HepG2 (cell line): ENCODE results near the gene QKI. TPM values are rescaled to one million over a fixed set of nuclear protein-coding genes. Genes with fewer than 3 reads are reported as not detected.

ENCODE experiments used
- ATAC-seq: fragments of 200-7000 bp; cut with Tn5 transposase; 3 replicates; pipeline ENCODE4 v1.9.1; 2020; ENCODE audit warnings: mild to moderate bottlenecking, moderate library complexity
- BruUV-seq: library from RNA; stranded (reverse); fragments of 400-500 nt; replicated peaks from 2 replicates; lab custom pipeline; 2021; lab: Mats Ljungman, UMichigan
- CTCF ChIA-PET: fragments of 300-600 bp; formaldehyde crosslinking; extraction: SDS; loops from one replicate; lab custom pipeline; 2021; ENCODE audit warnings: low total read pairs, inconsistent platforms, low intra/inter-chr PET ratio; lab: Yijun Ruan, JAX
- POLR2A ChIA-PET: fragments of 350-600 bp; sonication (Branson Sonifier 250); formaldehyde crosslinking; loops from one replicate; lab custom pipeline; 2020; ENCODE audit warnings: antibody characterized with exemption, inconsistent platforms; lab: Yijun Ruan, JAX
- DNase-seq: peaks from one replicate; pipeline ENCODE4 v3.0.0-alpha.2; 2015; ENCODE audit warnings: low spot score
- FAIRE-seq: peaks from 3 replicates; lab custom pipeline; 2011; peaks lifted over from hg19 to GRCh38; lab: Jason Lieb, UNC
- H2AFZ ChIP-seq: one replicate; pipeline ENCODE4 v1.6.1; 2011; ENCODE audit warnings: low read length, inconsistent platforms
- H3K27ac ChIP-seq: fragments of 300-600 bp; 3 replicates; pipeline ENCODE4 v1.8.0; 2011; ENCODE audit warnings: mixed run types, mild to moderate bottlenecking, mixed read lengths, low read length, inconsistent platforms; ENCODE audit not compliant: insufficient read depth; ENCODE audit errors: extremely low read length
- H3K27me3 ChIP-seq, 2 experiments: fragments of 200-600 bp in 1 of 2; 2 replicates in 1 of 2; 3 replicates in 1 of 2; pipeline versions ENCODE4 v1.6.0 to v1.8.0; 2011; ENCODE audit warnings: low read length in 2 of 2, mild to moderate bottlenecking in 2 of 2, moderate library complexity in 2 of 2, inconsistent platforms in 1 of 2; ENCODE audit not compliant: insufficient read depth in 2 of 2, control insufficient read depth in 1 of 2
- H3K36me3 ChIP-seq, 2 experiments: fragments of 200-600 bp in 1 of 2; replicated peaks in 1 of 2; 2 replicates in 1 of 2; 3 replicates in 1 of 2; pipeline versions ENCODE4 v1.5.1 to v1.8.0; 2011; ENCODE audit warnings: low read length in 2 of 2, inconsistent platforms in 1 of 2; ENCODE audit not compliant: insufficient read depth in 2 of 2, control insufficient read depth in 1 of 2
- H3K4me1 ChIP-seq: 2 replicates; pipeline ENCODE4 v1.5.1; 2012; ENCODE audit warnings: low read length, inconsistent platforms; ENCODE audit not compliant: insufficient read depth
- H3K4me2 ChIP-seq: 2 replicates; pipeline ENCODE4 v1.6.0; 2011; ENCODE audit warnings: low read depth, low read length, inconsistent platforms
- H3K4me3 ChIP-seq, 3 experiments: fragments of 200-600 bp in 1 of 3; sonication (generic), shearing (Covaris generic) in 1 of 3; replicated peaks in 1 of 3; 2 replicates each; pipeline ENCODE4 v1.5.1; 2011 to 2016; ENCODE audit warnings: low read length in 3 of 3, inconsistent platforms in 2 of 3, low read depth in 2 of 3, mild to moderate bottlenecking in 2 of 3, control low read depth in 1 of 3, mixed read lengths in 1 of 3; ENCODE audit not compliant: insufficient read depth in 1 of 3
- H3K79me2 ChIP-seq: one replicate; pipeline ENCODE4 v1.6.1; 2011; ENCODE audit warnings: low read length, inconsistent platforms; ENCODE audit not compliant: insufficient read depth
- H3K9ac ChIP-seq: 2 replicates; pipeline ENCODE4 v1.6.0; 2011; ENCODE audit warnings: mild to moderate bottlenecking, low read depth, low read length, inconsistent platforms; ENCODE audit not compliant: insufficient read depth
- H3K9me3 ChIP-seq: 2 replicates; pipeline ENCODE4 v1.5.1; 2012; ENCODE audit warnings: mild to moderate bottlenecking, low read length
- H4K20me1 ChIP-seq: 2 replicates; pipeline ENCODE4 v1.6.0; 2011; ENCODE audit warnings: inconsistent platforms, mild to moderate bottlenecking, low read length, moderate library complexity; ENCODE audit not compliant: insufficient read depth
- GATAD2A ChIP-seq: IDR thresholded peaks from 2 replicates; pipeline ENCODE4 v1.6.1; 2016
- HDAC2 ChIP-seq: sonication (generic); formaldehyde crosslinking; IDR thresholded peaks from 2 replicates; pipeline ENCODE4 v1.4.0; 2020; ENCODE audit warnings: missing genetic modification reagents
- MAFK ChIP-seq, 2 experiments: IDR thresholded peaks in 1 of 2; conservative IDR thresholded peaks in 1 of 2; 2 replicates each; pipeline ENCODE4 v1.6.1; 2011; ENCODE audit warnings: improper control_type of control experiment in 2 of 2, low read length in 2 of 2
- MIXL1 ChIP-seq: IDR thresholded peaks from 2 replicates; pipeline ENCODE4 v1.6.1; 2016
- NFE2L2 ChIP-seq: fragments of 150-350 bp; IDR thresholded peaks from 2 replicates; pipeline ENCODE4 v1.6.1; 2014; ENCODE audit warnings: low read length
- NR2F6 ChIP-seq, 2 experiments: IDR thresholded peaks; 2 replicates each; pipeline ENCODE4 v1.6.1; 2016; ENCODE audit warnings: antibody characterized with exemption in 1 of 2, mild to moderate bottlenecking in 1 of 2
- RBM22 ChIP-seq: fragments of 200-400 bp; formaldehyde crosslinking; optimal IDR thresholded peaks from 2 replicates; pipeline ENCODE3; 2017; ENCODE audit warnings: mild to moderate bottlenecking, low read length, moderate library complexity
- ZNF724P ChIP-seq: sonication (generic); formaldehyde crosslinking; IDR thresholded peaks from 2 replicates; pipeline ENCODE4 v1.8.0; 2022; ENCODE audit warnings: missing genetic modification reagents, borderline replicate concordance
- WGBS: methylation state at CpG from one replicate; pipeline ENCODE4 v1.1.6; 2017; ENCODE audit warnings: low lambda C conversion rate; 5-methylcytosine and 5-hydroxymethylcytosine counted together
- in situ Hi-C: cut with HindIII; loops from 2 replicates; pipeline ENCODE4 v1.10.0; 2017; ENCODE audit warnings: low pct_unique_long_range_greater_than_20kb; ENCODE audit not compliant: extremely low pct_ligation_motif_present
- intact Hi-C: fragments of 100-400 bp; cut with micrococcal nuclease; formaldehyde crosslinking; loops from one replicate; pipeline ENCODE4 v1.10.0; 2022; ENCODE audit not compliant: unreplicated experiment
- polyA plus RNA-seq, 8 experiments: library from polyadenylated mRNA; depleted of rRNA in 3 of 8; stranded (reverse) in 7 of 8; unstranded in 1 of 8; fragments of >200 nt; fragmentation: Illumina TruSeq in 4 of 8; extraction: Trizol in 4 of 8; gene quantifications; 2 replicates each; pipeline versions ENCODE4 v1.2.1 to v1.2.3, GENCODE V29; 2011 to 2016; ENCODE audit warnings: low read depth in 4 of 8, missing spikeins in 1 of 8, mixed read lengths in 1 of 8; ENCODE audit not compliant: insufficient read depth in 1 of 8
- total RNA-seq, 5 experiments: library from RNA; depleted of rRNA; stranded (reverse); fragments of >200 nt; fragmentation: Illumina TruSeq; extraction: Trizol; gene quantifications; 2 replicates each; pipeline ENCODE4 v1.2.3, GENCODE V29; 2016; ENCODE audit warnings: low read depth in 1 of 5
- TF ChIP-seq, protein P1 (sequence below): sonication (generic); formaldehyde crosslinking; IDR thresholded peaks from 2 replicates; pipeline ENCODE4 v1.4.0; 2020; ENCODE audit warnings: missing genetic modification reagents
- TF ChIP-seq, protein P2 (sequence below): sonication (generic); formaldehyde crosslinking; IDR thresholded peaks from 2 replicates; pipeline ENCODE4 v1.5.0; 2020; ENCODE audit warnings: missing genetic modification reagents
- TF ChIP-seq, protein P3 (sequence below): sonication (generic); formaldehyde crosslinking; IDR thresholded peaks from 2 replicates; pipeline ENCODE4 v1.5.0; 2020; ENCODE audit warnings: mild to moderate bottlenecking, missing genetic modification reagents
- TF ChIP-seq, protein P4 (sequence below): sonication (generic); formaldehyde crosslinking; IDR thresholded peaks from 2 replicates; pipeline ENCODE4 v1.4.0; 2020; ENCODE audit warnings: missing genetic modification reagents

The QKI gene
- total and polyA plus RNA-seq, 2 of the 13 experiments (the other 11 are each of a cell fraction or from before 2014, with no cell fraction given): 136 to 137 TPM

DNA sequence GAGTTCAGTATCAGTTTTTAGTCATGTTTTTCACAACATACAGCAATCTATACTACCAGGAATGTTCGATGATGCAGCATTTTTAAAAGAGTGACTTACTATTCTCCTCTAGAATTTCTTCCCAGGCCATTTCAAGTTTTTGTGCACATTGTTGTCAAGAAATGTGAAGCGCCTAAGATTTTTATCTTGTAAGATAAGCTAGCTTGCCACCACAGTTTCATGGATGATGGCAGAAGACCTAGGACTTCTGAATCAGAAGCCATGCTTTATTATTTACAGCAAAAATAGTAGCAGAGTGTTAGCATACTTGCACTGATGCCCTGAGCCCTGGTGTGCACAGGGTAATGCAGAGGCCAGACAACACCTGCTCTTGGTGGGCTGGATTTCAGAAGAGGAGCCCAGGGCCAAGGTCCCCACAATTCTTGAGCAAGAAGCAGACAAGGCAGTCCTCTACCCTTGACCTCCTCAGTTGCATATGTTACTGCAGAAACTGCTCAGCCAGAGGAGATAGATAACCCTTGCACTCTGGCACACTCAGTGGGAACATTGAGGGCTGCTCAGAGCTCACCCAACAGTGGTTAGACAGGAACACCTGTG lies 99.2 kb downstream of the QKI start:
- Histone ChIP-seq H3K4me2 (no peak overlapping the region), H3K9ac (no peak overlapping the region), H3K27me3 (no peaks in the 10 kb centered on the region), H3K27ac (peak overlapping the region; percentile 1), H2AFZ (no peak overlapping the region), H3K9me3 (no peaks in the 10 kb centered on the region), H4K20me1 (peaks cover 6% of the 10 kb centered on the region), H3K4me3 (no peak overlapping the region), H3K36me3 (no peaks in the 10 kb centered on the region; a peak in 2 of 5 replicates), H3K79me2 (peaks cover 34% of the 10 kb centered on the region), H3K4me1 (peaks cover 12% of the 10 kb centered on the region)
- FAIRE-seq: no peak
- ChIA-PET POLR2A (no interaction called here), CTCF (no interaction called here)
- no TSS peak for BruUV-seq
- in situ Hi-C loops: no loop called here
- peak; percentile 96 for ATAC-seq
- DNase-seq: no peak
- WGBS: 87% methylated on average over 2 of the region's 2 CpGs
- intact Hi-C loops: no loop called here
- 0 out of 2 replicates have a peak, but pooled peaks have one; percentile 16 for TF ChIP-seq MIXL1 (CRISPR knock-in tag)
- TF ChIP-seq, protein P1, sequence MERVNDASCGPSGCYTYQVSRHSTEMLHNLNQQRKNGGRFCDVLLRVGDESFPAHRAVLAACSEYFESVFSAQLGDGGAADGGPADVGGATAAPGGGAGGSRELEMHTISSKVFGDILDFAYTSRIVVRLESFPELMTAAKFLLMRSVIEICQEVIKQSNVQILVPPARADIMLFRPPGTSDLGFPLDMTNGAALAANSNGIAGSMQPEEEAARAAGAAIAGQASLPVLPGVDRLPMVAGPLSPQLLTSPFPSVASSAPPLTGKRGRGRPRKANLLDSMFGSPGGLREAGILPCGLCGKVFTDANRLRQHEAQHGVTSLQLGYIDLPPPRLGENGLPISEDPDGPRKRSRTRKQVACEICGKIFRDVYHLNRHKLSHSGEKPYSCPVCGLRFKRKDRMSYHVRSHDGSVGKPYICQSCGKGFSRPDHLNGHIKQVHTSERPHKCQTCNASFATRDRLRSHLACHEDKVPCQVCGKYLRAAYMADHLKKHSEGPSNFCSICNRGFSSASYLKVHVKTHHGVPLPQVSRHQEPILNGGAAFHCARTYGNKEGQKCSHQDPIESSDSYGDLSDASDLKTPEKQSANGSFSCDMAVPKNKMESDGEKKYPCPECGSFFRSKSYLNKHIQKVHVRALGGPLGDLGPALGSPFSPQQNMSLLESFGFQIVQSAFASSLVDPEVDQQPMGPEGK (CRISPR knock-in tag): 0 out of 2 replicates have a peak, but pooled peaks have one; percentile 17
- TF ChIP-seq, protein P2, sequence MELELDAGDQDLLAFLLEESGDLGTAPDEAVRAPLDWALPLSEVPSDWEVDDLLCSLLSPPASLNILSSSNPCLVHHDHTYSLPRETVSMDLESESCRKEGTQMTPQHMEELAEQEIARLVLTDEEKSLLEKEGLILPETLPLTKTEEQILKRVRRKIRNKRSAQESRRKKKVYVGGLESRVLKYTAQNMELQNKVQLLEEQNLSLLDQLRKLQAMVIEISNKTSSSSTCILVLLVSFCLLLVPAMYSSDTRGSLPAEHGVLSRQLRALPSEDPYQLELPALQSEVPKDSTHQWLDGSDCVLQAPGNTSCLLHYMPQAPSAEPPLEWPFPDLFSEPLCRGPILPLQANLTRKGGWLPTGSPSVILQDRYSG (CRISPR knock-in tag): no peak
- TF ChIP-seq, protein P3, sequence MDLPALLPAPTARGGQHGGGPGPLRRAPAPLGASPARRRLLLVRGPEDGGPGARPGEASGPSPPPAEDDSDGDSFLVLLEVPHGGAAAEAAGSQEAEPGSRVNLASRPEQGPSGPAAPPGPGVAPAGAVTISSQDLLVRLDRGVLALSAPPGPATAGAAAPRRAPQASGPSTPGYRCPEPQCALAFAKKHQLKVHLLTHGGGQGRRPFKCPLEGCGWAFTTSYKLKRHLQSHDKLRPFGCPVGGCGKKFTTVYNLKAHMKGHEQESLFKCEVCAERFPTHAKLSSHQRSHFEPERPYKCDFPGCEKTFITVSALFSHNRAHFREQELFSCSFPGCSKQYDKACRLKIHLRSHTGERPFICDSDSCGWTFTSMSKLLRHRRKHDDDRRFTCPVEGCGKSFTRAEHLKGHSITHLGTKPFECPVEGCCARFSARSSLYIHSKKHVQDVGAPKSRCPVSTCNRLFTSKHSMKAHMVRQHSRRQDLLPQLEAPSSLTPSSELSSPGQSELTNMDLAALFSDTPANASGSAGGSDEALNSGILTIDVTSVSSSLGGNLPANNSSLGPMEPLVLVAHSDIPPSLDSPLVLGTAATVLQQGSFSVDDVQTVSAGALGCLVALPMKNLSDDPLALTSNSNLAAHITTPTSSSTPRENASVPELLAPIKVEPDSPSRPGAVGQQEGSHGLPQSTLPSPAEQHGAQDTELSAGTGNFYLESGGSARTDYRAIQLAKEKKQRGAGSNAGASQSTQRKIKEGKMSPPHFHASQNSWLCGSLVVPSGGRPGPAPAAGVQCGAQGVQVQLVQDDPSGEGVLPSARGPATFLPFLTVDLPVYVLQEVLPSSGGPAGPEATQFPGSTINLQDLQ (CRISPR knock-in tag): no peak
- TF ChIP-seq GATAD2A (CRISPR knock-in tag): 0 out of 2 replicates have a peak, but pooled peaks have one; percentile 30
- TF ChIP-seq ZNF724P (CRISPR knock-in tag): no peak
- TF ChIP-seq NFE2L2: peak; percentile 10; the same call in 1 of the 2 replicates
- peak; percentile 73 to 76 for TF ChIP-seq MAFK (conservative IDR thresholded peaks at IDR 0.05 in 1 of 2, IDR thresholded peaks at IDR 0.05 in 1 of 2; ENCODE audit: low read length in 2 of 2)
- TF ChIP-seq NR2F6 (IDR thresholded peaks at IDR 0.05): peak; percentile 33; the same call in 1 of the 2 replicates
- no peak for TF ChIP-seq NR2F6 (CRISPR knock-in tag; IDR thresholded peaks at IDR 0.05)
- TF ChIP-seq, protein P4, sequence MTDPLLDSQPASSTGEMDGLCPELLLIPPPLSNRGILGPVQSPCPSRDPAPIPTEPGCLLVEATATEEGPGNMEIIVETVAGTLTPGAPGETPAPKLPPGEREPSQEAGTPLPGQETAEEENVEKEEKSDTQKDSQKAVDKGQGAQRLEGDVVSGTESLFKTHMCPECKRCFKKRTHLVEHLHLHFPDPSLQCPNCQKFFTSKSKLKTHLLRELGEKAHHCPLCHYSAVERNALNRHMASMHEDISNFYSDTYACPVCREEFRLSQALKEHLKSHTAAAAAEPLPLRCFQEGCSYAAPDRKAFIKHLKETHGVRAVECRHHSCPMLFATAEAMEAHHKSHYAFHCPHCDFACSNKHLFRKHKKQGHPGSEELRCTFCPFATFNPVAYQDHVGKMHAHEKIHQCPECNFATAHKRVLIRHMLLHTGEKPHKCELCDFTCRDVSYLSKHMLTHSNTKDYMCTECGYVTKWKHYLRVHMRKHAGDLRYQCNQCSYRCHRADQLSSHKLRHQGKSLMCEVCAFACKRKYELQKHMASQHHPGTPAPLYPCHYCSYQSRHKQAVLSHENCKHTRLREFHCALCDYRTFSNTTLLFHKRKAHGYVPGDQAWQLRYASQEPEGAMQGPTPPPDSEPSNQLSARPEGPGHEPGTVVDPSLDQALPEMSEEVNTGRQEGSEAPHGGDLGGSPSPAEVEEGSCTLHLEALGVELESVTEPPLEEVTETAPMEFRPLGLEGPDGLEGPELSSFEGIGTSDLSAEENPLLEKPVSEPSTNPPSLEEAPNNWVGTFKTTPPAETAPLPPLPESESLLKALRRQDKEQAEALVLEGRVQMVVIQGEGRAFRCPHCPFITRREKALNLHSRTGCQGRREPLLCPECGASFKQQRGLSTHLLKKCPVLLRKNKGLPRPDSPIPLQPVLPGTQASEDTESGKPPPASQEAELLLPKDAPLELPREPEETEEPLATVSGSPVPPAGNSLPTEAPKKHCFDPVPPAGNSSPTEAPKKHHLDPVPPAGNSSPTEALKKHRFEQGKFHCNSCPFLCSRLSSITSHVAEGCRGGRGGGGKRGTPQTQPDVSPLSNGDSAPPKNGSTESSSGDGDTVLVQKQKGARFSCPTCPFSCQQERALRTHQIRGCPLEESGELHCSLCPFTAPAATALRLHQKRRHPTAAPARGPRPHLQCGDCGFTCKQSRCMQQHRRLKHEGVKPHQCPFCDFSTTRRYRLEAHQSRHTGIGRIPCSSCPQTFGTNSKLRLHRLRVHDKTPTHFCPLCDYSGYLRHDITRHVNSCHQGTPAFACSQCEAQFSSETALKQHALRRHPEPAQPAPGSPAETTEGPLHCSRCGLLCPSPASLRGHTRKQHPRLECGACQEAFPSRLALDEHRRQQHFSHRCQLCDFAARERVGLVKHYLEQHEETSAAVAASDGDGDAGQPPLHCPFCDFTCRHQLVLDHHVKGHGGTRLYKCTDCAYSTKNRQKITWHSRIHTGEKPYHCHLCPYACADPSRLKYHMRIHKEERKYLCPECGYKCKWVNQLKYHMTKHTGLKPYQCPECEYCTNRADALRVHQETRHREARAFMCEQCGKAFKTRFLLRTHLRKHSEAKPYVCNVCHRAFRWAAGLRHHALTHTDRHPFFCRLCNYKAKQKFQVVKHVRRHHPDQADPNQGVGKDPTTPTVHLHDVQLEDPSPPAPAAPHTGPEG (CRISPR knock-in tag): no peak
- 0 out of 2 replicates have a peak, but pooled peaks have one; percentile 14 for TF ChIP-seq HDAC2 (CRISPR knock-in tag)
- TF ChIP-seq RBM22: peak; percentile 69
